ENCODE results near the gene BICDL1. TPM values are rescaled to one million over a fixed set of nuclear protein-coding genes. Genes with fewer than 3 reads are reported as not detected.
A peak's percentile ranks its signal among the peaks of the same experiment; 100 is the strongest.

The BICDL1 gene
- total RNA-seq, 1 donor from 2014 or later: 2.8 TPM

DNA sequence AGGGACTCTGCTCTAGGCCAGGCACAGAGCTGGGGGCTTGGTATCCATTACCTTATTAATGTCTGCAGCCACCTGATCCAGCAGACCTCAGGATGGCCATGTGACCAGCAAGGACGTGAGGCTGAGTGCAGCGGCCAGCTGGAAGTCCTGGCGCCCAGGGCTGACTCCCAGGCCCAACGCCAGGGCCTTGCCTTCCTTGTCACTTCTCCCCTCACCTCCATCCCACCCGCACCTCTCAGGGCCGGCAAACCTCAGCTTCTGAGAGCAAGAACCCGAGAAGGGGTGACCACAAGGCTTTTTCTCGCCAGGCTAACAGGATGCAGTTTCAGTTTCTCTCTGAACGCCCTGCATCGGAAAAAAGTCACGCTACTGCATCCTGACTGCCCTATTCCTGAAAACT lies 112.1 kb downstream of the BICDL1 start:
- peaks cover 24% of the 10 kb centered on the region for H3K4me1 Mint-ChIP-seq (ENCODE audit: unreplicated experiment)
- H3K36me3 Mint-ChIP-seq (ENCODE audit: low read depth, unreplicated experiment): peaks cover 12% of the 10 kb centered on the region
- peaks cover 4% of the 10 kb centered on the region for H3K27me3 Mint-ChIP-seq (ENCODE audit: unreplicated experiment)
- TF ChIP-seq, protein P1, sequence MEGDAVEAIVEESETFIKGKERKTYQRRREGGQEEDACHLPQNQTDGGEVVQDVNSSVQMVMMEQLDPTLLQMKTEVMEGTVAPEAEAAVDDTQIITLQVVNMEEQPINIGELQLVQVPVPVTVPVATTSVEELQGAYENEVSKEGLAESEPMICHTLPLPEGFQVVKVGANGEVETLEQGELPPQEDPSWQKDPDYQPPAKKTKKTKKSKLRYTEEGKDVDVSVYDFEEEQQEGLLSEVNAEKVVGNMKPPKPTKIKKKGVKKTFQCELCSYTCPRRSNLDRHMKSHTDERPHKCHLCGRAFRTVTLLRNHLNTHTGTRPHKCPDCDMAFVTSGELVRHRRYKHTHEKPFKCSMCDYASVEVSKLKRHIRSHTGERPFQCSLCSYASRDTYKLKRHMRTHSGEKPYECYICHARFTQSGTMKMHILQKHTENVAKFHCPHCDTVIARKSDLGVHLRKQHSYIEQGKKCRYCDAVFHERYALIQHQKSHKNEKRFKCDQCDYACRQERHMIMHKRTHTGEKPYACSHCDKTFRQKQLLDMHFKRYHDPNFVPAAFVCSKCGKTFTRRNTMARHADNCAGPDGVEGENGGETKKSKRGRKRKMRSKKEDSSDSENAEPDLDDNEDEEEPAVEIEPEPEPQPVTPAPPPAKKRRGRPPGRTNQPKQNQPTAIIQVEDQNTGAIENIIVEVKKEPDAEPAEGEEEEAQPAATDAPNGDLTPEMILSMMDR (IDR thresholded peaks at IDR 0.05; ENCODE audit: unreplicated experiment): no peak
- peak overlapping the region; percentile 69 for H3K4me3 Mint-ChIP-seq (ENCODE audit: unreplicated experiment)
- H3K27ac Mint-ChIP-seq (ENCODE audit: unreplicated experiment): no peak overlapping the region
- no peak for DNase-seq (ENCODE audit: low spot score)
- no peaks in the 10 kb centered on the region for H3K9me3 Mint-ChIP-seq (ENCODE audit: unreplicated experiment)

DNA sequence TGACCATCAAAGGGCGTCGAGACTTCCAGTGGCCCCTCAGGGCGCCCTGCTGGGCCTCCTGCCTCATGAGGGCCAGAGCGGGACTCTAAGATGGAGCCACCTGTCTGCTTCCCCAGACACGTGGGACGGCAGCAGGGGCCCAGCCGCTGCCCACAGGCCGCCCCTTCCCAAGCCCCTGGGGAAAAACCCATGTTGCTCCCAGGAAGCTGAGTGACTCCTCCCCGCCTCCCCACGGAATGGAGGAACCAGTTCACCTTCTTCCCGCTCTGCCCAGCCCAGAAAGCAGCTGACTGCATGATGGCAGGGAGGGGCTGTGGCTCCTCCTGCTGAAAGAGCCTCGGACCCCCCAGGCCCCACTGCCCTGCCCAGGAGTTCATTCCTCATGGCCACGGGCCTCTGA lies 112.6 kb downstream of the BICDL1 start:
- no peak for DNase-seq (ENCODE audit: low spot score)
- Mint-ChIP-seq H3K27ac (ENCODE audit: unreplicated experiment) (peak overlapping the region; percentile 9), H3K4me1 (ENCODE audit: unreplicated experiment) (peaks cover 20% of the 10 kb centered on the region), H3K9me3 (ENCODE audit: unreplicated experiment) (no peaks in the 10 kb centered on the region), H3K36me3 (ENCODE audit: low read depth, unreplicated experiment) (peaks cover 12% of the 10 kb centered on the region), H3K4me3 (ENCODE audit: unreplicated experiment) (peak overlapping the region; percentile 69), H3K27me3 (ENCODE audit: unreplicated experiment) (peaks cover 4% of the 10 kb centered on the region)
- TF ChIP-seq, protein P1 (IDR thresholded peaks at IDR 0.05; ENCODE audit: unreplicated experiment): no peak

DNA sequence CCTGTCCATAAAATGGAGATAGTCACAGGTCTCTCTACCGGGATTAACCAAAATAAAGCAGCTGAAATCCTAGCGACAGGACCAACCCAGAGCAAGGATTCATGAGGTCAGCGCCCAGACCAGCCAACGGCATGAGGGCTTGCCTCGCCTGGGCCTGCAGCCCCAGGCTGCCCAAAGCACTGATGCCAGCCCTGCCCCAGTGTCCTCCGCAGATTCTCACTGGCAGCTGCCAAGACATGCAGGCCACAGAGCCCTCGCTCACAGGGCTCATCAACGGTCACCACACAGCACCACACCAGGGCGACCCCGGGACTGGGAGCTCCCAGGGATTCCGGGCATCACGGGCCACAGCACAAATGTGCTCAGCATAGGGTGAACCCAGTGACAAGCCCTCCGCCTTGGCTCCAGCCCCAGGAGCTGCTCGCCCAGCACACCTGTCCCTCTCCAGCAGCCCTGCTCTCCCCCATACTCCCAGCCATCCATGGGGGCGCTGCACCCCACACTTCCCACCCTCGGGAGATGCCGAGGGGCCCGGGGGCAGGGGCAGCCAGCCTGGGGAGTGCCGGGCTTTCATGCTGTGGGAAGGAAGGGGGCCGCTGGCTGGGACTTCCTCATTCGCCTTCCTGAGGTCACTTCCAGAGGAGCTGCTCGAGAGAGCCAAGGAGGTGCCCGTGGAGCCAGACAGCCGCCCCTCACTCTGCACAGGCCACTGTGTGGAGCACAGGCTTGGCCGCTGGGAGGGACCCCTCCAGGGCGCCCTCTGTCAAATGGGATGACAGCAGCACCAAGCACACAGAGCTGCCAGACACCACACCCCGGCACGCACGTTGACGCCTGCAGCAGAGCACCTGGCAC lies 113.4 kb downstream of the BICDL1 start:
- H3K9me3 Mint-ChIP-seq (ENCODE audit: unreplicated experiment): no peaks in the 10 kb centered on the region
- peaks cover 12% of the 10 kb centered on the region for H3K36me3 Mint-ChIP-seq (ENCODE audit: low read depth, unreplicated experiment)
- peaks cover 4% of the 10 kb centered on the region for H3K27me3 Mint-ChIP-seq (ENCODE audit: unreplicated experiment)
- H3K4me3 Mint-ChIP-seq (ENCODE audit: unreplicated experiment): no peak overlapping the region
- TF ChIP-seq, protein P1 (IDR thresholded peaks at IDR 0.05; ENCODE audit: unreplicated experiment): no peak
- no peak for DNase-seq (ENCODE audit: low spot score)
- H3K27ac Mint-ChIP-seq (ENCODE audit: unreplicated experiment): no peak overlapping the region
- H3K4me1 Mint-ChIP-seq (ENCODE audit: unreplicated experiment): peaks cover 20% of the 10 kb centered on the region

DNA sequence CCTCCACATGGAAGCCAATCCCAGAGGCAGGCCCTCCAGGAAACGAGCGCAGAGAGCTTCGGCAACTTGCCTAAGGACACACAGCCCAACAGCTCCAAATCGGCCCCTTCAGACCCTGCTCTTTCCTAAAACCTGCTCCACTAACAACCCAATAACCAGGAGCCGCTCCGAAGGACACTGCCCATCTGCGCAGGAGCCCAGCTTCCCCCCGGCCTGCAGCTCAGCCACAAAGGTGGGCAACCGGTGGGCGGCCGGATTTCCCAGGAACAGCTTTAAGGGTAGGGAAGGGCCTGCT lies 114.0 kb downstream of the BICDL1 start:
- peaks cover 4% of the 10 kb centered on the region for H3K27me3 Mint-ChIP-seq (ENCODE audit: unreplicated experiment)
- peaks cover 15% of the 10 kb centered on the region for H3K36me3 Mint-ChIP-seq (ENCODE audit: low read depth, unreplicated experiment)
- no peak overlapping the region for H3K4me3 Mint-ChIP-seq (ENCODE audit: unreplicated experiment)
- DNase-seq (ENCODE audit: low spot score): no peak
- peaks cover 20% of the 10 kb centered on the region for H3K4me1 Mint-ChIP-seq (ENCODE audit: unreplicated experiment)
- H3K9me3 Mint-ChIP-seq (ENCODE audit: unreplicated experiment): no peaks in the 10 kb centered on the region
- no peak overlapping the region for H3K27ac Mint-ChIP-seq (ENCODE audit: unreplicated experiment)
- TF ChIP-seq, protein P1 (IDR thresholded peaks at IDR 0.05; ENCODE audit: unreplicated experiment): no peak

DNA sequence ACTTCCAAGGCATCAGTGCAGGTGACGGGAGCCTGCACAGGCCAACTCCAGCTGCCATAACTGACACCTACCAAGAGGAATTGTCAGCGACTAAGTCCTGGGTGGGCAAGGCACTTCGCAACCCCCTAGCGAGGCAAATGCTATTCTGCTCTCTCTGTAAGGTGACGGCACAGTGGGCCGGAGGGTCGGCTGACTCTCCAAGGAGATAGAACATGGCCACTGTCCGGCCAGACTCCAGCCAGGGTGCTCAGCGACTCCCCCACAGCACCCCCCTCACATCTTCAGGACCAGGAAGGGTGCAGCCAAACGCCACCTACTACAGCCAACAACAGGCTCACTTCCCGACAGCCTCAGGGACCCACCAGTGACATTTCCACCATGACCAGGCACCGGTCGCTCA lies 114.3 kb downstream of the BICDL1 start:
- DNase-seq (ENCODE audit: low spot score): no peak
- TF ChIP-seq, protein P1 (IDR thresholded peaks at IDR 0.05; ENCODE audit: unreplicated experiment): no peak
- Mint-ChIP-seq H3K4me1 (ENCODE audit: unreplicated experiment) (peaks cover 20% of the 10 kb centered on the region), H3K9me3 (ENCODE audit: unreplicated experiment) (no peaks in the 10 kb centered on the region), H3K4me3 (ENCODE audit: unreplicated experiment) (no peak overlapping the region), H3K36me3 (ENCODE audit: low read depth, unreplicated experiment) (peaks cover 16% of the 10 kb centered on the region), H3K27me3 (ENCODE audit: unreplicated experiment) (peaks cover 4% of the 10 kb centered on the region), H3K27ac (ENCODE audit: unreplicated experiment) (peak overlapping the region; percentile 70)

Measured in endothelial cell (in vitro differentiated cells).